ENCODE measurements around the gene EPHA6.

The EPHA6 gene

GRCh38 chr3:97720417-97720816 is 906.0 kb downstream of the EPHA6 start:
- DNase-seq = no peak

GRCh38 chr3:97721446-97721845 is 907.1 kb downstream of the EPHA6 start:
- no peak for DNase-seq

GRCh38 chr3:97736928-97737327 is 922.5 kb downstream of the EPHA6 start:
- no peak for DNase-seq

- DNase-seq = no peak
Observed at GRCh38 chr3:97738761-97739160, 924.4 kb downstream of the EPHA6 start.

GRCh38 chr3:97742036-97742435 is 927.6 kb downstream of the EPHA6 start:
- DNase-seq = no peak

GRCh38 chr3:97744289-97744688 is 929.9 kb downstream of the EPHA6 start:
- DNase-seq = no peak

- no peak for DNase-seq
Observed at GRCh38 chr3:97763586-97764406, 949.4 kb downstream of the EPHA6 start.

- peak; percentile 91 for DNase-seq
Observed at GRCh38 chr3:97764407-97765238, 950.2 kb downstream of the EPHA6 start, which contains the start of gene ARL6. Gene ARL6, plus strand, starts transcription at chr3:97764758. Its CDS starts 3,350 bp downstream, at chr3:97768108.

- no peak for DNase-seq
Observed at GRCh38 chr3:97765336-97765735, 950.9 kb downstream of the EPHA6 start.

GRCh38 chr3:97772926-97773325 is 958.5 kb downstream of the EPHA6 start:
- no peak for DNase-seq

GRCh38 chr3:97778152-97778551 is 963.8 kb downstream of the EPHA6 start:
- DNase-seq = no peak

GRCh38 chr3:97793420-97794019 is 979.1 kb downstream of the EPHA6 start:
- DNase-seq = no peak

GRCh38 chr3:97795951-97796350 is 981.6 kb downstream of the EPHA6 start:
- no peak for DNase-seq
